Lower leg skin (tissue), 4 donors: ENCODE results near the gene EPB41L5. TPM values are rescaled to one million over a fixed set of nuclear protein-coding genes. Genes with fewer than 3 reads are reported as not detected.

ENCODE experiments used
- DNase-seq, 2 donors: peaks; one replicate each; pipeline ENCODE4 v3.0.0-alpha.2; 2019; ENCODE audit warnings: low spot score in 2 of 2
- H3K4me3 ChIP-seq: fragments of 200-600 bp; sonication (generic); 2 replicates; pipeline ENCODE4 v1.5.1; 2017; ENCODE audit warnings: mild to moderate bottlenecking, low read depth; ENCODE audit not compliant: poor library complexity, severe bottlenecking
- CTCF ChIP-seq, 3 donors: fragments of 450-650 bp; IDR thresholded peaks; one replicate each; pipeline ENCODE4 v1.5.1; 2016; ENCODE audit warnings: antibody characterized with exemption in 3 of 3, mild to moderate bottlenecking in 3 of 3, moderate library complexity in 2 of 3
- POLR2A ChIP-seq, 2 donors: fragments of 450-650 bp; IDR thresholded peaks; one replicate each; pipeline ENCODE4 v1.6.1; 2016 to 2017; ENCODE audit warnings: antibody characterized with exemption in 2 of 2, mild to moderate bottlenecking in 1 of 2, moderate library complexity in 1 of 2
- WGBS, 2 donors: methylation state at CpG; one replicate each; pipeline ENCODE4 v1.1.5; 2018; 5-methylcytosine and 5-hydroxymethylcytosine counted together
- intact Hi-C: fragments of 100-400 bp; cut with DNase I; formaldehyde crosslinking; loops from one replicate; pipeline ENCODE4 v1.15.0; 2023; ENCODE audit warnings: low total_unique reads
- total RNA-seq, 4 donors: library from RNA; depleted of rRNA; stranded (reverse); fragments of >200 nt; gene quantifications; one replicate each; pipeline ENCODE4 v1.1.0, GENCODE V29; 2016

Gene EPB41L5
- total RNA-seq, 4 donors from 2014 or later: 12.4 to 25.4 (median 23.0) TPM

GRCh38 chr2:120209427-120210269 is 196.8 kb downstream of the EPB41L5 start:
- intact Hi-C loops: no loop called here
- TF ChIP-seq POLR2A (IDR thresholded peaks at IDR 0.05): no peak
- TF ChIP-seq CTCF (IDR thresholded peaks at IDR 0.05): no peak
- no peak overlapping the region for H3K4me3 ChIP-seq
- DNase-seq: no peak
- 72 to 78% methylated on average over 12 of the region's 12 CpGs for WGBS, 2 donors

GRCh38 chr2:120210270-120210693 is 197.4 kb downstream of the EPB41L5 start:
- intact Hi-C loops: no loop called here
- H3K4me3 ChIP-seq: no peak overlapping the region
- no peak for DNase-seq
- TF ChIP-seq CTCF (IDR thresholded peaks at IDR 0.05): no peak
- no peak for TF ChIP-seq POLR2A (IDR thresholded peaks at IDR 0.05)
- 43 to 56% methylated on average over 10 of the region's 10 CpGs for WGBS, 2 donors

GRCh38 chr2:120218181-120218580 is 205.3 kb downstream of the EPB41L5 start:
- H3K4me3 ChIP-seq: no peak overlapping the region
- no peak for TF ChIP-seq POLR2A (IDR thresholded peaks at IDR 0.05)
- no peak for TF ChIP-seq CTCF (IDR thresholded peaks at IDR 0.05)
- WGBS, 2 donors: 94 to 96% methylated on average over 4 to 5 of the region's 5 CpGs
- intact Hi-C loops: no loop called here
- DNase-seq: peak in 1 of 2 donors; percentile 68

- peak in 1 of 2 donors; percentile 71 for DNase-seq
- intact Hi-C loops: no loop called here
- no peak overlapping the region for H3K4me3 ChIP-seq
- WGBS, 2 donors: 92 to 94% methylated on average over 5 of the region's 5 CpGs
- TF ChIP-seq POLR2A (IDR thresholded peaks at IDR 0.05): no peak
These were observed 206.4 kb downstream of the EPB41L5 start for GRCh38 chr2:120219291-120219690.

- no peak overlapping the region for H3K4me3 ChIP-seq
- DNase-seq: peak in 1 of 2 donors; percentile 77
- no peak for TF ChIP-seq POLR2A (IDR thresholded peaks at IDR 0.05)
- TF ChIP-seq CTCF (IDR thresholded peaks at IDR 0.05): no peak
- 50 to 66% methylated on average over 5 of the region's 5 CpGs for WGBS, 2 donors
- intact Hi-C loops: no loop called here
These were observed 206.9 kb downstream of the EPB41L5 start for GRCh38 chr2:120219766-120220165.

- DNase-seq: no peak
- 84 to 87% methylated on average over 2 of the region's 2 CpGs for WGBS, 2 donors
- TF ChIP-seq CTCF (IDR thresholded peaks at IDR 0.05) (no peak), POLR2A (IDR thresholded peaks at IDR 0.05) (no peak)
- no peak overlapping the region for H3K4me3 ChIP-seq
- intact Hi-C loops: no loop called here
These were observed 207.9 kb downstream of the EPB41L5 start for GRCh38 chr2:120220756-120221155.
